ENCODE data around the gene FZD7. TPM values are rescaled to one million over a fixed set of nuclear protein-coding genes. Genes with fewer than 3 reads are reported as not detected.

The FZD7 gene
- total RNA-seq, 4 donors from 2014 or later = 10.1 to 23.6 (median 10.9) TPM

DNA sequence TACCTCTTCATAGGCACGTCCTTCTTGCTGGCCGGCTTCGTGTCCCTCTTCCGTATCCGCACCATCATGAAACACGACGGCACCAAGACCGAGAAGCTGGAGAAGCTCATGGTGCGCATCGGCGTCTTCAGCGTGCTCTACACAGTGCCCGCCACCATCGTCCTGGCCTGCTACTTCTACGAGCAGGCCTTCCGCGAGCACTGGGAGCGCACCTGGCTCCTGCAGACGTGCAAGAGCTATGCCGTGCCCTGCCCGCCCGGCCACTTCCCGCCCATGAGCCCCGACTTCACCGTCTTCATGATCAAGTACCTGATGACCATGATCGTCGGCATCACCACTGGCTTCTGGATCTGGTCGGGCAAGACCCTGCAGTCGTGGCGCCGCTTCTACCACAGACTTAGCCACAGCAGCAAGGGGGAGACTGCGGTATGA lies 2.3 kb downstream of the FZD7 start:
- intact Hi-C loops (cut with DNase I) = no loop called here
- no peaks in the 10 kb centered on the region for H3K36me3 ChIP-seq
- peaks cover 25 to 46% of the 10 kb centered on the region in 2 donors for H3K4me1 ChIP-seq
- 64 to 83% methylated on average over 28 to 31 of the region's 32 CpGs for WGBS, 2 donors
- no peak overlapping the region for H3K27ac ChIP-seq
- no peak for DNase-seq
- TF ChIP-seq, protein P1, sequence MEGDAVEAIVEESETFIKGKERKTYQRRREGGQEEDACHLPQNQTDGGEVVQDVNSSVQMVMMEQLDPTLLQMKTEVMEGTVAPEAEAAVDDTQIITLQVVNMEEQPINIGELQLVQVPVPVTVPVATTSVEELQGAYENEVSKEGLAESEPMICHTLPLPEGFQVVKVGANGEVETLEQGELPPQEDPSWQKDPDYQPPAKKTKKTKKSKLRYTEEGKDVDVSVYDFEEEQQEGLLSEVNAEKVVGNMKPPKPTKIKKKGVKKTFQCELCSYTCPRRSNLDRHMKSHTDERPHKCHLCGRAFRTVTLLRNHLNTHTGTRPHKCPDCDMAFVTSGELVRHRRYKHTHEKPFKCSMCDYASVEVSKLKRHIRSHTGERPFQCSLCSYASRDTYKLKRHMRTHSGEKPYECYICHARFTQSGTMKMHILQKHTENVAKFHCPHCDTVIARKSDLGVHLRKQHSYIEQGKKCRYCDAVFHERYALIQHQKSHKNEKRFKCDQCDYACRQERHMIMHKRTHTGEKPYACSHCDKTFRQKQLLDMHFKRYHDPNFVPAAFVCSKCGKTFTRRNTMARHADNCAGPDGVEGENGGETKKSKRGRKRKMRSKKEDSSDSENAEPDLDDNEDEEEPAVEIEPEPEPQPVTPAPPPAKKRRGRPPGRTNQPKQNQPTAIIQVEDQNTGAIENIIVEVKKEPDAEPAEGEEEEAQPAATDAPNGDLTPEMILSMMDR (IDR thresholded peaks at IDR 0.05) = no peak
- no peak for TF ChIP-seq POLR2A (IDR thresholded peaks at IDR 0.05)
- H3K9me3 ChIP-seq = no peaks in the 10 kb centered on the region
- no peak overlapping the region for H3K4me3 ChIP-seq (replicated peaks in 1 of 3)
- no peaks in the 10 kb centered on the region for H3K27me3 ChIP-seq

DNA sequence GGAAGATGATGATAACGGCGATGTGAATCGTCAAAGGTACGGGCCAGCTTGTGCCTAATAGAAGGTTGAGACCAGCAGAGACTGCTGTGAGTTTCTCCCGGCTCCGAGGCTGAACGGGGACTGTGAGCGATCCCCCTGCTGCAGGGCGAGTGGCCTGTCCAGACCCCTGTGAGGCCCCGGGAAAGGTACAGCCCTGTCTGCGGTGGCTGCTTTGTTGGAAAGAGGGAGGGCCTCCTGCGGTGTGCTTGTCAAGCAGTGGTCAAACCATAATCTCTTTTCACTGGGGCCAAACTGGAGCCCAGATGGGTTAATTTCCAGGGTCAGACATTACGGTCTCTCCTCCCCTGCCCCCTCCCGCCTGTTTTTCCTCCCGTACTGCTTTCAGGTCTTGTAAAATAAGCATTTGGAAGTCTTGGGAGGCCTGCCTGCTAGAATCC lies 3.0 kb downstream of the FZD7 start:
- Histone ChIP-seq H3K9me3 (no peaks in the 10 kb centered on the region), H3K4me3 (replicated peaks in 1 of 3) (no peak overlapping the region), H3K27me3 (no peaks in the 10 kb centered on the region), H3K36me3 (no peaks in the 10 kb centered on the region), H3K4me1 (peaks cover 25 to 46% of the 10 kb centered on the region in 2 donors), H3K27ac (no peak overlapping the region)
- intact Hi-C loops (cut with DNase I) = no loop called here
- 69 to 73% methylated on average over 13 to 15 of the region's 15 CpGs for WGBS, 2 donors
- DNase-seq = no peak
- TF ChIP-seq, protein P1 (IDR thresholded peaks at IDR 0.05) = no peak
- TF ChIP-seq POLR2A (IDR thresholded peaks at IDR 0.05) = no peak

DNA sequence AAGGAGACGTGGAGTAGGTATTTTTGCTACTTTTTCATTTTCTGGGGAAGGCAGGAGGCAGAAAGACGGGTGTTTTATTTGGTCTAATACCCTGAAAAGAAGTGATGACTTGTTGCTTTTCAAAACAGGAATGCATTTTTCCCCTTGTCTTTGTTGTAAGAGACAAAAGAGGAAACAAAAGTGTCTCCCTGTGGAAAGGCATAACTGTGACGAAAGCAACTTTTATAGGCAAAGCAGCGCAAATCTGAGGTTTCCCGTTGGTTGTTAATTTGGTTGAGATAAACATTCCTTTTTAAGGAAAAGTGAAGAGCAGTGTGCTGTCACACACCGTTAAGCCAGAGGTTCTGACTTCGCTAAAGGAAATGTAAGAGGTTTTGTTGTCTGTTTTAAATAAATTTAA lies 3.4 kb downstream of the FZD7 start:
- no peaks in the 10 kb centered on the region for H3K27me3 ChIP-seq
- intact Hi-C loops (cut with DNase I) = no loop called here
- WGBS, 2 donors = 67 to 76% methylated on average over 7 of the region's 7 CpGs
- no peak for DNase-seq
- H3K4me3 ChIP-seq (replicated peaks in 1 of 3) = no peak overlapping the region
- H3K27ac ChIP-seq = no peak overlapping the region
- peaks cover 22 to 46% of the 10 kb centered on the region in 2 donors for H3K4me1 ChIP-seq
- H3K36me3 ChIP-seq = no peaks in the 10 kb centered on the region
- TF ChIP-seq POLR2A (IDR thresholded peaks at IDR 0.05) = no peak
- H3K9me3 ChIP-seq = no peaks in the 10 kb centered on the region

DNA sequence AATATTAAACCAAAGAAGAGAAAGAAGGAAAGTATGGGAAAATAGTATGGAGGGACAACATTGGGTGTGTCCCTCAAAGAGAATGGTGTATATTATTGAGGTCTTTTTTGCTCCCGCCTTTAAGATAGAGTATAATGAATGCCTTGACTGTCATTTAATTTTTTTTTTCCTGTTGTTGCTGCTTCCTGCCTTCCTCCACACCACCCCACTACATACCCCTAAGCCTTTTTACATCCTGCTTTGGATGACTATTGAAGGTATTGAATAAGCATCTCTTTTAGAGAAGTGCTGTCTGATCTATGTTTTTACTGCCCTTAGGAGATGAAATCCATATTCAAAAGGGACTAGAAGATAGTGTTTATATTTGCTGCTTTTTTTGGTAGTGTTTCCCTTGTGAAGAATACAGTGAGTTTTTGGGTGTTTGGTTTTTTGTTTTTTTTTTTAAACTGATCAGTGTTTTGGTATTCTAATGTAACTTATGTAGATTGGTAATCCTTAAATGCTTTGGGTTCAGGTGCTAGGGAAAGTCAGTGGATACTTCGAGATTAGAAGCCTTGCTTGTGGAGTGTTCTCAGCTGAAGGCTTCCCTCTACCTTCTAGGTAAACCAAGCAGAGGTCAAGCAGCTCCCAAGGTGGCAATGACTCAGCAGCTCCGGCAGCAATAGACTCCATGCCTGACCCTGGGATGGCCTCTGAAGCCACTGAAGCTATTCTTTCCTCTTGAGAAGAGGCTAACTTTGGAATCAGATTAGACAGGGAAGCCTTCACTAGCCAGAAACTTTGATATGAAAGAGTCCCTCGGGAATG lies 5.0 kb downstream of the FZD7 start:
- H3K9me3 ChIP-seq = no peaks in the 10 kb centered on the region
- WGBS, 2 donors = 32 to 35% methylated on average over 4 of the region's 4 CpGs
- TF ChIP-seq, protein P1 (IDR thresholded peaks at IDR 0.05) = no peak
- no peak for TF ChIP-seq POLR2A (IDR thresholded peaks at IDR 0.05)
- no peaks in the 10 kb centered on the region for H3K27me3 ChIP-seq
- peaks cover 21 to 46% of the 10 kb centered on the region in 2 donors for H3K4me1 ChIP-seq
- intact Hi-C loops (cut with DNase I) = no loop called here
- no peaks in the 10 kb centered on the region for H3K36me3 ChIP-seq
- H3K27ac ChIP-seq = peak overlapping the region in 2 of 3 donors; percentile 7
- peak; percentile 78 to 82 for DNase-seq
- H3K4me3 ChIP-seq (replicated peaks in 1 of 3) = no peak overlapping the region

DNA sequence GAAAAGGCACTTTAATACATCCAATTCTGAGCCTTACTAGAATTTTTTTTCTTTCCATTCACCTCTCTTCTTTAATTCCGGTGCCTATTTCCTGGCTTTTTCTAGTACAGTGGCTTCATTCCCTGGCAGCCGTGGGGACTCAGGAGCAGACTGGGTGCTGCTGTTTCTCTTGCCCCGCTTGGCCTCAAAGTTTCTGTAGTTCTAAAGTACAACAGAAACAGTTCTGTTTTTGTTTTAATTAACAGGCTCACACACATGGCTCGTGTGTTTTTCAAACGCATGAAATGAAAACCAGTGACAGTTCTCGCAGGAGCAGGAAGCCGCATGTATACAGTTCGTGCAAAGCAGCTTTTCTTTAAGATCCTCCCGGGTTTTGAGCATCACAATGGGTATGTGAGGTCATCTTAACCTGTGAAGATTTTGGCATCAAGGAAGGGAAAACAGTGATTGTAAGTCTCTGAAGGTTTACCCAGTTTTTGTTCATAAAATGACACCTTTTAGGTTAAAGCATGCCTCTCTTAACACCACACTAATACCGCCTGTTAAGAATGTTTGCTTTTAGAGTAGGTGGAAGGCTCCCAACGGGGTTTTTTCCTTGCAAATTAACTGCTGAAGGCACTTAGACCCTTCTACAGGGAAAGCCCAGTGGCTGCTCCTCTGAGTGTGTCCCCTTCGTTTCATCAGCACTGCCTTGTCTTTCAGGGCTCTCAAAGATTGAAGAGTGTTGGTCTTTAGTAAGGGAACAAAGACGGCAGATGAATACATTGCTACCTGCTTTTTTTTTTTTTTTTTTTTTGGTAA lies 5.8 kb downstream of the FZD7 start:
- H3K27me3 ChIP-seq = no peaks in the 10 kb centered on the region
- peaks cover 21 to 45% of the 10 kb centered on the region in 2 donors for H3K4me1 ChIP-seq
- no peak overlapping the region for H3K4me3 ChIP-seq (replicated peaks in 1 of 3)
- WGBS, 2 donors = 51 to 58% methylated on average over 13 of the region's 13 CpGs
- intact Hi-C loops (cut with DNase I) = no loop called here
- TF ChIP-seq POLR2A (IDR thresholded peaks at IDR 0.05) = no peak
- TF ChIP-seq, protein P1 (IDR thresholded peaks at IDR 0.05) = no peak
- no peaks in the 10 kb centered on the region for H3K36me3 ChIP-seq
- H3K27ac ChIP-seq = peak overlapping the region in 2 of 3 donors; percentile 7
- peak; percentile 35 to 36 for DNase-seq
- no peaks in the 10 kb centered on the region for H3K9me3 ChIP-seq

All from thyroid gland (tissue), 4 donors.